NB4 (cell line): ENCODE results near the gene PPP6C.

Experiments used
- CTCF ChIP-seq: IDR thresholded peaks from one replicate; pipeline ENCODE4 v1.5.1; 2012; ENCODE audit warnings: low read depth, low read length
- POLR2A ChIP-seq: IDR thresholded peaks from 2 replicates; pipeline ENCODE4 v1.6.1; 2011; ENCODE audit warnings: mild to moderate bottlenecking; ENCODE audit not compliant: insufficient read length; ENCODE audit errors: extremely low read depth
- TF ChIP-seq, protein P1 (sequence below): IDR thresholded peaks from 2 replicates; pipeline ENCODE4 v1.6.1; 2011; ENCODE audit warnings: low read depth, low read length

DNA sequence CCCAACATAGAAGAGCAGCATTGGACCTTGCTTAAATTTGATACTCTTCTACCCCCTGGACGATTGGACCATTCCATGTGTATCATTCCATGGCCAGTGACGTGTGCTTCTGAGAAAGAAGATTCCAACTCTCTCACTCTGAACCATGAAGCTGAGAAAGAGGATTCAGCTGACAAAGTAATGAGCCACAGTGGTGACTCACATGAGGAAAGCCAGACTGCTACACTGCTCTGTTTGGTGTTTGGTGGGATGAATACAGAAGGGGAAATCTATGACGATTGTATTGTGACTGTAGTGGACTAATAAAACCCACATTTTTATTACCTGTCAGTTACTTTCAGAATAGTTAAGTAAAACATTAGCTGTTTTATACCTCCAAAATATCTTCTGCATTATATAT lies 44.1 kb upstream of the PPP6C start:
- TF ChIP-seq CTCF (no peak), POLR2A (no peak)
- TF ChIP-seq, protein P1, sequence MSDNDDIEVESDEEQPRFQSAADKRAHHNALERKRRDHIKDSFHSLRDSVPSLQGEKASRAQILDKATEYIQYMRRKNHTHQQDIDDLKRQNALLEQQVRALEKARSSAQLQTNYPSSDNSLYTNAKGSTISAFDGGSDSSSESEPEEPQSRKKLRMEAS, result no peak
